H1 (cell line): ENCODE results near the gene KBTBD12. TPM values are rescaled to one million over a fixed set of nuclear protein-coding genes. Genes with fewer than 3 reads are reported as not detected.

Source experiments
- CTCF ChIA-PET: fragments of 300-600 bp; sonication (Branson Sonifier 250); formaldehyde crosslinking; loops from one replicate; lab custom pipeline; 2021; ENCODE audit not compliant: partially characterized antibody; lab: Charles Lee
- POLR2A ChIA-PET: fragments of 300-600 bp; sonication (Branson Sonifier 250); formaldehyde crosslinking; loops from one replicate; lab custom pipeline; 2021; ENCODE audit warnings: inconsistent platforms; ENCODE audit not compliant: partially characterized antibody; lab: Charles Lee
- DNase-seq, 2 experiments: peaks; one replicate each; pipeline versions ENCODE4 v3.0.0 to v3.0.0-alpha.2; 2010 to 2022; ENCODE audit warnings: low spot score in 2 of 2, low read depth in 1 of 2, mixed read lengths in 1 of 2
- FAIRE-seq: peaks from 2 replicates; lab custom pipeline; 2011; peaks lifted over from hg19 to GRCh38; lab: Jason Lieb, UNC
- H2AFZ ChIP-seq: 2 replicates; pipeline ENCODE4 v1.8.1; 2012; ENCODE audit warnings: low read length, inconsistent platforms
- H2AK5ac ChIP-seq: 2 replicates; pipeline ENCODE4 v1.6.1; 2013; ENCODE audit warnings: low read depth, low read length
- H2BK120ac ChIP-seq: replicated peaks from 2 replicates; pipeline ENCODE3; 2013; ENCODE audit warnings: low read depth, low read length, inconsistent platforms
- H2BK12ac ChIP-seq: 2 replicates; pipeline ENCODE4 v1.6.1; 2013; ENCODE audit warnings: low read depth, low read length
- H2BK15ac ChIP-seq: 2 replicates; pipeline ENCODE4 v1.6.1; 2013; ENCODE audit warnings: low read length
- H2BK20ac ChIP-seq: 2 replicates; pipeline ENCODE4 v1.6.1; 2013; ENCODE audit warnings: low read length
- H2BK5ac ChIP-seq: 2 replicates; pipeline ENCODE4 v1.6.1; 2013; ENCODE audit warnings: low read depth, low read length
- H3K14ac ChIP-seq: 2 replicates; pipeline ENCODE4 v1.6.1; 2013; ENCODE audit warnings: inconsistent platforms; ENCODE audit not compliant: insufficient read length
- H3K18ac ChIP-seq: 2 replicates; pipeline ENCODE4 v1.6.1; 2013; ENCODE audit warnings: low read length; ENCODE audit errors: extremely low read depth
- H3K23ac ChIP-seq: 2 replicates; pipeline ENCODE4 v1.6.1; 2013; ENCODE audit warnings: inconsistent platforms; ENCODE audit not compliant: insufficient read length
- H3K23me2 ChIP-seq: 2 replicates; pipeline ENCODE4 v1.6.1; 2013; ENCODE audit warnings: low read depth, low read length
- H3K27ac ChIP-seq: 2 replicates; pipeline ENCODE4 v1.6.1; 2011; ENCODE audit warnings: low read depth, low read length, inconsistent platforms
- H3K27me3 ChIP-seq, 4 experiments: replicated peaks in 1 of 4; 1 replicate in 1 of 4; 2 replicates in 3 of 4; pipeline versions ENCODE4 v1.6.1 to v1.8.1; 2011 to 2013; ENCODE audit warnings: low read length in 3 of 4, mild to moderate bottlenecking in 3 of 4, inconsistent platforms in 2 of 4, mixed read lengths in 2 of 4, moderate library complexity in 1 of 4; ENCODE audit not compliant: control insufficient read depth in 3 of 4, insufficient read depth in 3 of 4; ENCODE audit errors: extremely low read depth in 1 of 4
- H3K36me3 ChIP-seq, 4 experiments: 2 replicates each; pipeline versions ENCODE4 v1.6.1 to v1.8.1; 2011 to 2013; ENCODE audit warnings: mild to moderate bottlenecking in 4 of 4, low read length in 3 of 4, moderate library complexity in 2 of 4, control low read depth in 1 of 4, inconsistent platforms in 1 of 4; ENCODE audit not compliant: insufficient read depth in 4 of 4, control insufficient read depth in 2 of 4
- H3K4ac ChIP-seq: replicated peaks from 2 replicates; pipeline ENCODE3; 2013; ENCODE audit warnings: low read length, low read depth, mixed read lengths, inconsistent platforms; ENCODE audit not compliant: insufficient read length
- H3K4me1 ChIP-seq, 4 experiments: replicated peaks in 1 of 4; 1 replicate in 1 of 4; 2 replicates in 3 of 4; pipeline versions ENCODE4 v1.6.1 to v1.8.1; 2011 to 2013; ENCODE audit warnings: low read length in 3 of 4, inconsistent platforms in 2 of 4, mixed read lengths in 1 of 4; ENCODE audit not compliant: insufficient read depth in 4 of 4, control insufficient read depth in 3 of 4
- H3K4me2 ChIP-seq, 2 experiments: 2 replicates each; pipeline versions ENCODE4 v1.6.1 to v1.8.1; 2011 to 2013; ENCODE audit warnings: low read depth in 2 of 2, low read length in 2 of 2, control low read depth in 1 of 2, inconsistent platforms in 1 of 2, mild to moderate bottlenecking in 1 of 2; ENCODE audit not compliant: insufficient read depth in 1 of 2
- H3K4me3 ChIP-seq, 4 experiments: fragments of 200-600, 300-600 bp in 1 of 4; sonication (generic), shearing (Covaris generic), sonication (Bioruptor Twin) in 1 of 4; 2 replicates each; pipeline versions ENCODE4 v1.5.1 to v1.8.1; 2011 to 2016; ENCODE audit warnings: low read length in 4 of 4, low read depth in 3 of 4, control low read depth in 2 of 4, inconsistent platforms in 2 of 4, mild to moderate bottlenecking in 2 of 4, mixed read lengths in 1 of 4, moderate library complexity in 1 of 4; ENCODE audit not compliant: insufficient read depth in 2 of 4; ENCODE audit errors: extremely low read depth in 1 of 4
- H3K56ac ChIP-seq: replicated peaks from 2 replicates; pipeline ENCODE3; 2013; ENCODE audit warnings: low read depth, mild to moderate bottlenecking, mixed read lengths, low read length, inconsistent platforms; ENCODE audit not compliant: insufficient read length
- H3K79me1 ChIP-seq: 2 replicates; pipeline ENCODE4 v1.6.1; 2013; ENCODE audit warnings: low read depth, low read length, control low read depth
- H3K79me2 ChIP-seq, 2 experiments: 2 replicates each; pipeline versions ENCODE4 v1.6.1 to v1.8.1; 2012 to 2013; ENCODE audit warnings: low read length in 2 of 2, mild to moderate bottlenecking in 2 of 2, inconsistent platforms in 1 of 2; ENCODE audit not compliant: insufficient read depth in 2 of 2, control insufficient read depth in 1 of 2
- H3K9ac ChIP-seq, 4 experiments: replicated peaks in 1 of 4; 1 replicate in 1 of 4; 2 replicates in 3 of 4; pipeline versions ENCODE4 v1.6.1 to v1.8.1; 2011 to 2013; ENCODE audit warnings: low read depth in 3 of 4, low read length in 3 of 4, control low read depth in 2 of 4, mild to moderate bottlenecking in 2 of 4, moderate library complexity in 2 of 4, inconsistent platforms in 1 of 4; ENCODE audit errors: extremely low read depth in 1 of 4
- H3K9me3 ChIP-seq, 2 experiments: 2 replicates each; pipeline versions ENCODE4 v1.6.1 to v1.8.1; 2012 to 2013; ENCODE audit warnings: mild to moderate bottlenecking in 2 of 2, moderate library complexity in 2 of 2, control low read depth in 1 of 2, inconsistent platforms in 1 of 2, low read depth in 1 of 2, low read length in 1 of 2, mixed read lengths in 1 of 2; ENCODE audit not compliant: insufficient read depth in 2 of 2
- H4K20me1 ChIP-seq, 2 experiments: replicated peaks in 1 of 2; 2 replicates each; pipeline versions ENCODE3 to v1.8.1; 2011 to 2013; ENCODE audit warnings: inconsistent platforms in 2 of 2, low read length in 2 of 2, mild to moderate bottlenecking in 1 of 2; ENCODE audit not compliant: insufficient read depth in 2 of 2, control insufficient read depth in 1 of 2
- H4K5ac ChIP-seq: 2 replicates; pipeline ENCODE4 v1.6.1; 2013; ENCODE audit warnings: low read length, low read depth, mixed read lengths, inconsistent platforms; ENCODE audit not compliant: insufficient read length
- H4K8ac ChIP-seq: 2 replicates; pipeline ENCODE4 v1.8.0; 2013; ENCODE audit warnings: mild to moderate bottlenecking, moderate library complexity, low read length, inconsistent platforms; ENCODE audit not compliant: insufficient read depth; ENCODE audit errors: extremely low read depth
- H4K91ac ChIP-seq: replicated peaks from 2 replicates; pipeline ENCODE3; 2013; ENCODE audit warnings: low read length, mixed read lengths, inconsistent platforms; ENCODE audit not compliant: insufficient read length
- ASH2L ChIP-seq: fragments of 200-600, 300-600 bp; sonication (generic); IDR thresholded peaks from one replicate; pipeline ENCODE4 v1.7.1; 2017; ENCODE audit warnings: low read length
- BCL11A ChIP-seq, 2 experiments: IDR thresholded peaks; one replicate each; pipeline ENCODE4 v1.6.1; 2011; ENCODE audit warnings: low read depth in 2 of 2, low read length in 2 of 2, mild to moderate bottlenecking in 2 of 2
- CBX5 ChIP-seq: fragments of 300-800, 300-1000 bp; sonication (generic); IDR thresholded peaks from 2 replicates; pipeline ENCODE4 v1.7.1; 2016; ENCODE audit warnings: antibody characterized with exemption, low read length, low read depth
- CEBPB ChIP-seq: IDR thresholded peaks from 2 replicates; pipeline ENCODE4 v1.6.1; 2012; ENCODE audit warnings: low read depth, low read length
- CHD1 ChIP-seq: IDR thresholded peaks from 2 replicates; pipeline ENCODE4 v1.6.1; 2012; ENCODE audit warnings: low read depth, low read length, improper control_type of control experiment
- EGR1 ChIP-seq: IDR thresholded peaks from 2 replicates; pipeline ENCODE4 v1.6.1; 2011; ENCODE audit warnings: low read depth, low read length, borderline replicate concordance
- HDAC2 ChIP-seq, 2 experiments: fragments of 300-600 bp in 1 of 2; sonication (generic) in 1 of 2; IDR thresholded peaks; 2 replicates each; pipeline ENCODE4 v1.6.1; 2011 to 2012; ENCODE audit warnings: low read depth in 2 of 2, low read length in 2 of 2, mild to moderate bottlenecking in 2 of 2, moderate library complexity in 2 of 2, borderline replicate concordance in 1 of 2, inconsistent platforms in 1 of 2
- KDM4A ChIP-seq: IDR thresholded peaks from one replicate; pipeline ENCODE4 v1.7.1; 2012; ENCODE audit warnings: low read depth, mild to moderate bottlenecking, moderate library complexity, low read length, inconsistent platforms; ENCODE audit not compliant: severe bottlenecking
- MAFK ChIP-seq: IDR thresholded peaks from 2 replicates; pipeline ENCODE4 v1.6.1; 2012; ENCODE audit warnings: low read depth, mild to moderate bottlenecking, improper control_type of control experiment, low read length
- PHF8 ChIP-seq: fragments of 200-600 bp; sonication (generic); conservative IDR thresholded peaks from 2 replicates; pipeline ENCODE4 v1.7.1; 2012; ENCODE audit warnings: low read depth, mild to moderate bottlenecking, inconsistent platforms, low read length, moderate library complexity
- RAD21 ChIP-seq, 2 experiments: IDR thresholded peaks in 1 of 2; conservative IDR thresholded peaks in 1 of 2; 2 replicates each; pipeline ENCODE4 v1.6.1; 2011; ENCODE audit warnings: low read depth in 2 of 2, low read length in 2 of 2, improper control_type of control experiment in 1 of 2, inconsistent platforms in 1 of 2, mild to moderate bottlenecking in 1 of 2, moderate library complexity in 1 of 2
- SRF ChIP-seq: IDR thresholded peaks from 2 replicates; pipeline ENCODE4 v1.6.1; 2011; ENCODE audit warnings: mild to moderate bottlenecking, low read depth, low read length, moderate library complexity
- TAF1 ChIP-seq: IDR thresholded peaks from 2 replicates; pipeline ENCODE4 v1.6.1; 2011; ENCODE audit warnings: mild to moderate bottlenecking, low read depth, low read length
- WGBS, 2 experiments: shearing (Covaris generic) in 1 of 2; methylation state at CpG; one replicate each; pipeline versions ENCODE4 v1.1.6 to v1.1.7; 2013 to 2015; ENCODE audit warnings: low lambda C conversion rate in 2 of 2, mixed read lengths in 2 of 2, inconsistent platforms in 1 of 2, low coverage in 1 of 2, missing lambda C conversion rate in 1 of 2; ENCODE audit not compliant: insufficient replicate concordance in 2 of 2, insufficient coverage in 1 of 2, insufficient read length in 1 of 2; ENCODE audit errors: extremely low coverage in 1 of 2, missing lambda C conversion rate in 1 of 2; 5-methylcytosine and 5-hydroxymethylcytosine counted together
- polyA plus RNA-seq, 7 experiments: library from polyadenylated mRNA; depleted of rRNA in 3 of 7; stranded (reverse) in 5 of 7; unstranded in 2 of 7; fragments of >200 nt in 5 of 7; fragments of 200-250 nt in 2 of 7; gene quantifications; 1 replicate in 5 of 7; 2 replicates in 1 of 7; 4 replicates in 1 of 7; pipeline versions ENCODE4 v1.2.1 to v1.2.3, GENCODE V29; 2011 to 2013; ENCODE audit warnings: missing spikeins in 2 of 7, mixed read lengths in 2 of 7
- total RNA-seq: library from RNA; stranded (reverse); fragmentation: NEBNext Ultra II Directional; extraction: Animal tissue kit (Norgen Biotek cat#: 25700); gene quantifications from 2 replicates; pipeline ENCODE4 v1.2.1, GENCODE V29; 2021

KBTBD12 gene
- total and polyA plus RNA-seq, 2 of the 8 experiments (the other 6 are each of a cell fraction or from before 2014, with no cell fraction given), result 0.33 to 0.63 TPM

GRCh38 chr3:127959873-127960272, 44.8 kb downstream of the KBTBD12 start:
- Histone ChIP-seq H3K4ac (no peak overlapping the region), H3K14ac (no peak overlapping the region), H2AFZ (no peak overlapping the region), H2BK12ac (no peak overlapping the region), H3K23me2 (no peaks in the 10 kb centered on the region), H3K27me3 (no peaks in the 10 kb centered on the region), H3K79me2 (no peaks in the 10 kb centered on the region), H2BK120ac (no peak overlapping the region), H2AK5ac (no peak overlapping the region), H3K18ac (no peak overlapping the region), H3K4me2 (no peak overlapping the region), H4K91ac (no peak overlapping the region), H2BK15ac (no peak overlapping the region), H2BK5ac (no peak overlapping the region), H3K36me3 (no peaks in the 10 kb centered on the region), H3K79me1 (no peaks in the 10 kb centered on the region), H3K4me1 (no peaks in the 10 kb centered on the region; a peak in 1 of 7 replicates), H3K4me3 (no peak overlapping the region), H4K5ac (no peak overlapping the region), H4K8ac (no peak overlapping the region), H4K20me1 (no peaks in the 10 kb centered on the region), H3K56ac (no peak overlapping the region), H2BK20ac (no peak overlapping the region), H3K27ac (no peak overlapping the region), H3K9ac (no peak overlapping the region), H3K9me3 (no peaks in the 10 kb centered on the region; a peak in 1 of 4 replicates), H3K23ac (no peak overlapping the region)
- peak in 1 of 2 experiments; percentile 59 for DNase-seq
- POLR2A ChIA-PET, result no interaction called here
- CTCF ChIA-PET, result interaction anchor here (0.6 to 5.9 kb wide), 24 partner anchors 11 to 340 kb away, joined by 3 to 57 read pairs (median 4); no protein-coding TSS in a partner anchor
- WGBS, 2 experiments, result 47% methylated on average over 4 of the region's 4 CpGs; no CpG with 5 or more reads in 1 of the 2 experiments
- FAIRE-seq, result peak; percentile 50
- no peak for TF ChIP-seq ASH2L
- no peak for TF ChIP-seq TAF1
- no peak for TF ChIP-seq CHD1
- TF ChIP-seq MAFK, result no peak
- no peak for TF ChIP-seq EGR1
- TF ChIP-seq CEBPB, result no peak
- no peak for TF ChIP-seq KDM4A
- no peak for TF ChIP-seq CBX5
- no peak for TF ChIP-seq PHF8
- peak; percentile 81 to 87 for TF ChIP-seq RAD21 (IDR thresholded peaks at IDR 0.05 in 1 of 2, conservative IDR thresholded peaks at IDR 0.05 in 1 of 2; ENCODE audit: low read depth in 2 of 2, low read length in 2 of 2)
- TF ChIP-seq SRF, result no peak
- no peak for TF ChIP-seq BCL11A (IDR thresholded peaks at IDR 0.05; ENCODE audit: low read depth in 2 of 2, low read length in 2 of 2)
- no peak for TF ChIP-seq HDAC2 (IDR thresholded peaks at IDR 0.05; ENCODE audit: borderline replicate concordance in 1 of 2, low read depth in 2 of 2, low read length in 2 of 2)
